ENCODE measurements around the gene TANGO6.

Gene TANGO6

GRCh38 chr16:68935008-68935407, 91.7 kb downstream of the TANGO6 start:
- no peak for TF ChIP-seq CTCF (IDR thresholded peaks at IDR 0.05; ENCODE audit: low read depth, low read length)

GRCh38 chr16:68936736-68937631, 93.7 kb downstream of the TANGO6 start:
- no peak for TF ChIP-seq CTCF (IDR thresholded peaks at IDR 0.05; ENCODE audit: low read depth, low read length)
- peak in 1 of 2 donors; percentile 47 for DNase-seq (ENCODE audit: low read depth in 2 of 2)
- H3K4me3 ChIP-seq (replicated peaks in 1 of 2; ENCODE audit: low read depth in 2 of 2, low read length in 2 of 2): no peak overlapping the region

More at GRCh38 chr16:68935008-68935407, 91.7 kb downstream of the TANGO6 start:
- DNase-seq (ENCODE audit: low read depth in 2 of 2): no peak
- H3K4me3 ChIP-seq (replicated peaks in 1 of 2; ENCODE audit: low read depth in 2 of 2, low read length in 2 of 2): no peak overlapping the region

- no peak for DNase-seq (ENCODE audit: low read depth in 2 of 2)
- H3K4me3 ChIP-seq (replicated peaks in 1 of 2; ENCODE audit: low read depth in 2 of 2, low read length in 2 of 2): no peak overlapping the region
- no peak for TF ChIP-seq CTCF (IDR thresholded peaks at IDR 0.05; ENCODE audit: low read depth, low read length)
These were observed 96.5 kb downstream of the TANGO6 start for GRCh38 chr16:68939692-68940320.

- TF ChIP-seq CTCF (IDR thresholded peaks at IDR 0.05; ENCODE audit: low read depth, low read length): no peak
- H3K4me3 ChIP-seq (replicated peaks in 1 of 2; ENCODE audit: low read depth in 2 of 2, low read length in 2 of 2): no peak overlapping the region
- no peak for DNase-seq (ENCODE audit: low read depth in 2 of 2)
These were observed 97.5 kb downstream of the TANGO6 start for GRCh38 chr16:68940816-68941215.

GRCh38 chr16:68943961-68944360, 100.6 kb downstream of the TANGO6 start:
- H3K4me3 ChIP-seq (replicated peaks in 1 of 2; ENCODE audit: low read depth in 2 of 2, low read length in 2 of 2): no peak overlapping the region
- DNase-seq (ENCODE audit: low read depth in 2 of 2): no peak
- no peak for TF ChIP-seq CTCF (IDR thresholded peaks at IDR 0.05; ENCODE audit: low read depth, low read length)

- no peak overlapping the region for H3K4me3 ChIP-seq (replicated peaks in 1 of 2; ENCODE audit: low read depth in 2 of 2, low read length in 2 of 2)
- TF ChIP-seq CTCF (IDR thresholded peaks at IDR 0.05; ENCODE audit: low read depth, low read length): no peak
- peak; percentile 26 to 33 for DNase-seq (ENCODE audit: low read depth in 2 of 2)
These were observed 105.0 kb downstream of the TANGO6 start for GRCh38 chr16:68948230-68948910.

Data from cardiac fibroblast (primary cell).